GM15510 (cell line): Measurements from ENCODE around the gene PNRC2.

Experiments used
- POLR2A ChIP-seq: IDR thresholded peaks from 3 replicates; pipeline ENCODE4 v1.6.1; 2011; ENCODE audit warnings: borderline replicate concordance; ENCODE audit not compliant: insufficient read length; ENCODE audit errors: extremely low read depth

Gene PNRC2

DNA sequence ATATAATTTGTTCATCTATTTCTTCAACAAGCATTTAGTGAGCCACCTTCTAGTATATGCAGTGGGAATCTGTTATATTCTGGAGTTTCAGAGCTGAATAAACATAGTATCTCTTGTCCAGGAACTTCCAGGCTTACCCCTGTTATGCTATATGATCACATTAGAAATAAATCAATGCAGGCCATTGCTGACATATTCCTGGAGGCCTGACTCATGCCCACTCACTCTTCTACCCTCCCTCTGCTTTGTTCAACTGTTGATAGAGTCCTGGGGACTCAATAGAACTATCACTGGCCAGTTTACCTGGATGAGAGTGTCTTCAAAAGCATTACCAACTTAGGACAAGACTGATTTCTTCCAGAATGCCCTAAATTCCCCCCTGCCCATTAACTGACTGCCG is 49.8 kb downstream of the PNRC2 start:
- TF ChIP-seq POLR2A = no peak

DNA sequence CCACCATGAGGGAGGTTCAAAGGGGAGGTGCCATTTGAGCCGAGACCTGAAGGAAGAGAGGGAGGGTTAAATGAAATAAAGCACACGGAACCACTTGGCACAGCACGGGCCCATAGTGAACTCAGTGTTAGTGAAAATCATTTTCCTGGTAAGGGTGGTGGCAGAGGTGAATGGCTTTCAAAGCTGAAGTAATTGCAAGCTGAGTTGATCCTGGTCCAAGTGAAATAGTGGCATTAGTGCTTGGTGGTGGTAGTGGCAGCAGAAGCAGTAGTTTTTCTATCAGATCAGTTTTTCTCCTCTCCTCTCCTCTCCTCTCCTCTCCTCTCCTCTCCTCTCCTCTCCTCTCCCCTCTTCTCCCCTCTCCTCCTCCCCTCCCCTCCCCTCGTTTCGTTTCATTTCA is 51.0 kb downstream of the PNRC2 start:
- TF ChIP-seq POLR2A = no peak
